Vagina (tissue), 2 donors: Measurements from ENCODE around the gene OSBPL10.

Source experiments
- POLR2A ChIP-seq, 2 donors: fragments of 450-650 bp; IDR thresholded peaks; one replicate each; pipeline ENCODE4 v1.6.1; 2017; ENCODE audit warnings: antibody characterized with exemption in 2 of 2, mild to moderate bottlenecking in 2 of 2, moderate library complexity in 2 of 2
- POLR2AphosphoS5 ChIP-seq, 2 donors: sonication (generic); formaldehyde crosslinking; IDR thresholded peaks; one replicate each; pipeline ENCODE4 v1.9.0; 2017; ENCODE audit warnings: antibody characterized with exemption in 2 of 2, mild to moderate bottlenecking in 2 of 2, low read depth in 1 of 2; ENCODE audit not compliant: insufficient read depth in 1 of 2
- TF ChIP-seq, protein P1 (sequence below), 3 experiments: fragments of 450-650 bp in 2 of 3; fragments of 200-600 bp in 1 of 3; sonication (generic) in 1 of 3; IDR thresholded peaks; one replicate each; pipeline ENCODE4 v1.5.1; 2017 to 2019; ENCODE audit warnings: antibody characterized with exemption in 3 of 3, mild to moderate bottlenecking in 2 of 3, moderate library complexity in 2 of 3

DNA sequence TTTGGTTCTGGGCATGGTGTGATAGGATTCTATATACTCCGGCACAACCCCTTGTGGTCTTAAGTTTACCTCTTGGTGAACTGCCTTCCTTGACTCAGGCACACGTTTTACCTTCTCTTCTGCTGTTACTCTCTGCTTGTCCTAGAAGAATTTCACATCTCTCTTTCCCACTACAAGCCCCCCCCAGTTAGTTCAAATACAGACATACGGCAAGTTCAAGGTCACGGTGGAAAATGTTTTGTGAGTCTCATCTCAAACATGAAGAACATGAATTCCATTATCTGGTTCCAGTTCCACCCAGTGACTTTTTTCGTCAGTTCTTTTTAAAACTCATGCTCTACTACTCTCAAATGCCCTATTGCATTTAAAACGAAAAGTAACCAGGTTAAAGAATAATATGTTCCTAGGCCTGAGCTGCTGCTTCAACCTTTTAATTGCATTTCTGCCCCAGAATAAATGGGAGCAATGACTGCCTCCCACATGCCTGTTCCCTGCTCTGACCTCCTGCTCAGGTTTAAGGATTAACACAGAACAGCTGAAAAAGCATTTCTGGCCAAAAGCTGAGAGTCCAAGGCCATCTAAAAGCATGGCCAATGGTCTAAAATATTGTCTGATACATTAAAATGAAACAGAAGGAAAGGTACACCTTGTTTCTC lies 132.8 kb downstream of the OSBPL10 start:
- TF ChIP-seq, protein P1, sequence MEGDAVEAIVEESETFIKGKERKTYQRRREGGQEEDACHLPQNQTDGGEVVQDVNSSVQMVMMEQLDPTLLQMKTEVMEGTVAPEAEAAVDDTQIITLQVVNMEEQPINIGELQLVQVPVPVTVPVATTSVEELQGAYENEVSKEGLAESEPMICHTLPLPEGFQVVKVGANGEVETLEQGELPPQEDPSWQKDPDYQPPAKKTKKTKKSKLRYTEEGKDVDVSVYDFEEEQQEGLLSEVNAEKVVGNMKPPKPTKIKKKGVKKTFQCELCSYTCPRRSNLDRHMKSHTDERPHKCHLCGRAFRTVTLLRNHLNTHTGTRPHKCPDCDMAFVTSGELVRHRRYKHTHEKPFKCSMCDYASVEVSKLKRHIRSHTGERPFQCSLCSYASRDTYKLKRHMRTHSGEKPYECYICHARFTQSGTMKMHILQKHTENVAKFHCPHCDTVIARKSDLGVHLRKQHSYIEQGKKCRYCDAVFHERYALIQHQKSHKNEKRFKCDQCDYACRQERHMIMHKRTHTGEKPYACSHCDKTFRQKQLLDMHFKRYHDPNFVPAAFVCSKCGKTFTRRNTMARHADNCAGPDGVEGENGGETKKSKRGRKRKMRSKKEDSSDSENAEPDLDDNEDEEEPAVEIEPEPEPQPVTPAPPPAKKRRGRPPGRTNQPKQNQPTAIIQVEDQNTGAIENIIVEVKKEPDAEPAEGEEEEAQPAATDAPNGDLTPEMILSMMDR (IDR thresholded peaks at IDR 0.05) = no peak
- TF ChIP-seq POLR2A (IDR thresholded peaks at IDR 0.05) (no peak), POLR2AphosphoS5 (IDR thresholded peaks at IDR 0.05; ENCODE audit: insufficient read depth in 1 of 2, low read depth in 1 of 2) (no peak)
